Colonic mucosa (tissue), 4 donors: ENCODE data around the gene TRIM7. TPM values are rescaled to one million over a fixed set of nuclear protein-coding genes. Genes with fewer than 3 reads are reported as not detected.

Experiments
- DNase-seq: peaks from one replicate; pipeline ENCODE4 v3.0.0-alpha.2; 2020
- H3K27ac ChIP-seq: fragments of 200-600 bp; one replicate; pipeline ENCODE4 v1.8.0; 2021
- H3K27me3 ChIP-seq: fragments of 200-600 bp; one replicate; pipeline ENCODE4 v1.8.0; 2021
- H3K36me3 ChIP-seq: fragments of 200-600 bp; one replicate; pipeline ENCODE4 v1.8.0; 2021
- H3K4me1 ChIP-seq: fragments of 200-600 bp; one replicate; pipeline ENCODE4 v1.8.0; 2021; ENCODE audit warnings: mild to moderate bottlenecking
- H3K4me3 ChIP-seq: fragments of 200-600 bp; one replicate; pipeline ENCODE4 v1.8.0; 2021
- H3K9ac ChIP-seq, 2 donors: one replicate each; pipeline ENCODE4 v1.7.0; 2013; ENCODE audit warnings: control low read depth in 2 of 2, low read depth in 2 of 2, low read length in 2 of 2
- H3K9me3 ChIP-seq: fragments of 200-600 bp; one replicate; pipeline ENCODE4 v1.8.0; 2021
- intact Hi-C: fragments of 100-400 bp; cut with DNase I; formaldehyde crosslinking; loops from one replicate; pipeline ENCODE4 v1.14.1; 2022
- total RNA-seq, 2 donors: library from RNA; stranded (reverse); fragmentation: NEBNext Ultra II Directional in 1 of 2; extraction: Animal tissue kit (Norgen Biotek cat#: 25700) in 1 of 2; gene quantifications; one replicate each; pipeline ENCODE4 v1.2.1, GENCODE V29; 2021
- TF ChIP-seq, protein P1 (sequence below): fragments of 200-600 bp; IDR thresholded peaks from one replicate; pipeline ENCODE4 v1.8.0; 2022; ENCODE audit warnings: antibody characterized with exemption, mild to moderate bottlenecking
- donor health status: healthy.
- donor health status: DM: no; HTN: no; CAD: no.
- donor health status: DM: no; HTN: no; CAD: no.

Gene TRIM7
- total RNA-seq, 2 donors from 2014 or later: 6.8 to 8.7 TPM

DNA sequence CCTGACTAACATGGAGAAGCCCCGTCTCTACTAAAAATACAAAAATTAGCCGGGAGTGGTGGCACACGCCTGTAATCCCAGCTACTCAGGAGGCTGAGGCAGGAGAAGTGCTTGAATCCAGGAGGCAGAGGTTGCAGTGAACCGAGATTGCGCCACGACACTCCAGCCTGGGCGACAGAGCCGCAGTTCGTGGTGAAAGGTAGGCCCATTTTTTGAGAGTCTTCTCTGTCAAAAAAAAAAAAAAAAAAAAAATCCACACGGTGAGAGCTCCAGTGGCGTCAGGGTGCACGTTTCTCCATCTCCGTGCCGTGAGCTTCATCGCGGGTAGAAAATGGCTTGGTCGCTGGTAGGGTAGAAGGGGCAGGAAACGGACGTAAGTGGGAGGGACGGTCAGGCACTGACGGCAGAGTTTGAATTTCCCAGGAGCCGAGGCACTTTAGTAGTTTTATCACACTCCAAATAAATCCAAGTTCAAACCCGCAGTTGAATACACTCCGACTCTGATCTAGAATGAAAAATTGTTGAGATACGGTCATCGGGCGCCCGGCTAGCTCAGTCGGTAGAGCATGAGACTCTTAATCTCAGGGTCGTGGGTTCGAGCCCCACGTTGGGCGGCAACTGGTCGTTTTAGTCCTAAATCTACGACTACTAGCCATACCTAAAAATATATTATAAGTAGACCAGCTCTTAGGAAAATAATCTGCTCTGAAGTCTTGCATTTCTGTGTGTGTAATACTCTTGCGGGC is 2.4 kb upstream of the TRIM7 start:
- Histone ChIP-seq H3K36me3 (no peaks in the 10 kb centered on the region), H3K27me3 (no peaks in the 10 kb centered on the region), H3K9me3 (no peaks in the 10 kb centered on the region), H3K27ac (peak overlapping the region; percentile 62), H3K4me3 (peak overlapping the region; percentile 40), H3K4me1 (peaks cover 5% of the 10 kb centered on the region), H3K9ac (peak overlapping the region in 1 of 2 donors; percentile 63)
- DNase-seq: peak; percentile 93
- TF ChIP-seq, protein P1, sequence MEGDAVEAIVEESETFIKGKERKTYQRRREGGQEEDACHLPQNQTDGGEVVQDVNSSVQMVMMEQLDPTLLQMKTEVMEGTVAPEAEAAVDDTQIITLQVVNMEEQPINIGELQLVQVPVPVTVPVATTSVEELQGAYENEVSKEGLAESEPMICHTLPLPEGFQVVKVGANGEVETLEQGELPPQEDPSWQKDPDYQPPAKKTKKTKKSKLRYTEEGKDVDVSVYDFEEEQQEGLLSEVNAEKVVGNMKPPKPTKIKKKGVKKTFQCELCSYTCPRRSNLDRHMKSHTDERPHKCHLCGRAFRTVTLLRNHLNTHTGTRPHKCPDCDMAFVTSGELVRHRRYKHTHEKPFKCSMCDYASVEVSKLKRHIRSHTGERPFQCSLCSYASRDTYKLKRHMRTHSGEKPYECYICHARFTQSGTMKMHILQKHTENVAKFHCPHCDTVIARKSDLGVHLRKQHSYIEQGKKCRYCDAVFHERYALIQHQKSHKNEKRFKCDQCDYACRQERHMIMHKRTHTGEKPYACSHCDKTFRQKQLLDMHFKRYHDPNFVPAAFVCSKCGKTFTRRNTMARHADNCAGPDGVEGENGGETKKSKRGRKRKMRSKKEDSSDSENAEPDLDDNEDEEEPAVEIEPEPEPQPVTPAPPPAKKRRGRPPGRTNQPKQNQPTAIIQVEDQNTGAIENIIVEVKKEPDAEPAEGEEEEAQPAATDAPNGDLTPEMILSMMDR: no peak
- intact Hi-C loops: no loop called here

DNA sequence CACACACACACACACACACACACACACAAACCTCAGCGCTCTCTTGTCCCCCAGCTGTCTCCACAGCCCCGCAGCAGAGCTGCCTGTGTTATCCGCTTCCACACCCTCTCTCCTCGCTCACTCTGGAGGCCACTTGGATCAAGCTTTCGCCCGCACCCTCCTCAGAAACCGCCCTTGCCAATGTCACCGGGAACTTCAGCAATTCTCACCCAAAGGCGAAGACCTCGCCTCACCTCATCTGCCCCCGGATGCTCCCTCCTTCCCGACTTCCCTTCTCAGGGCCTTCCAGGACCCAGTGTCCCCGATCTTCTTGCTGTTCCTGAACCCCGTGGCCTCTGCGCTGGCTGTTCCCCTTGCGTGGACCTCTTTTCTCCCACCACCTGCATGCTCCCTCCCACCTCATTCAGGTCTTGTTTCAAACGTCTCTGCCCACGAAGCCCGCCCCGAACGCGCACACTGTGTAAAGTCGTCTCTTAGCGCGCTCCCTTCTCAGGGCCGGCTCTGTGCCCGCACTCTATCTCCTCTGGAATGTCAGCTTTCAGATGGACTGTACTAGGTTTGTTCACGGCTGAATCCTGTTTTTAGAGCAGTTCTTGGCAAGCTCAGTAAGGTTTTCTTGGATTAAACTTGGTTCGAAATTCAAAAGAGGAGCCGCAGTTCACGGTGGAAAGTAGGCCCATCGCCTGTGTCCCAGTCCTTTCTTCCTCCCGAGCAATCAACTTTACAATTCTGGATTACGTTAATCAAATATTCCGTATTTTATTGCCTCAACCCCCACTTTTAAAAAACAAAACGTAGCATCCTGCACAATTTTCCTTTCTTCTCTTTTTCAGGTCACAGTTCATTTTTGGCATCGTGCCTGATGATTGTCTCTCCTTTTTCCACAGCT is 1.0 kb upstream of the TRIM7 start:
- peak overlapping the region; percentile 47 for H3K4me3 ChIP-seq
- DNase-seq: peak; percentile 50
- H3K9me3 ChIP-seq: no peaks in the 10 kb centered on the region
- H3K27me3 ChIP-seq: no peaks in the 10 kb centered on the region
- H3K9ac ChIP-seq: peak overlapping the region; percentile 56 to 63
- intact Hi-C loops: no loop called here
- no peaks in the 10 kb centered on the region for H3K36me3 ChIP-seq
- TF ChIP-seq, protein P1: no peak
- no peak overlapping the region for H3K27ac ChIP-seq
- peaks cover 5% of the 10 kb centered on the region for H3K4me1 ChIP-seq

DNA sequence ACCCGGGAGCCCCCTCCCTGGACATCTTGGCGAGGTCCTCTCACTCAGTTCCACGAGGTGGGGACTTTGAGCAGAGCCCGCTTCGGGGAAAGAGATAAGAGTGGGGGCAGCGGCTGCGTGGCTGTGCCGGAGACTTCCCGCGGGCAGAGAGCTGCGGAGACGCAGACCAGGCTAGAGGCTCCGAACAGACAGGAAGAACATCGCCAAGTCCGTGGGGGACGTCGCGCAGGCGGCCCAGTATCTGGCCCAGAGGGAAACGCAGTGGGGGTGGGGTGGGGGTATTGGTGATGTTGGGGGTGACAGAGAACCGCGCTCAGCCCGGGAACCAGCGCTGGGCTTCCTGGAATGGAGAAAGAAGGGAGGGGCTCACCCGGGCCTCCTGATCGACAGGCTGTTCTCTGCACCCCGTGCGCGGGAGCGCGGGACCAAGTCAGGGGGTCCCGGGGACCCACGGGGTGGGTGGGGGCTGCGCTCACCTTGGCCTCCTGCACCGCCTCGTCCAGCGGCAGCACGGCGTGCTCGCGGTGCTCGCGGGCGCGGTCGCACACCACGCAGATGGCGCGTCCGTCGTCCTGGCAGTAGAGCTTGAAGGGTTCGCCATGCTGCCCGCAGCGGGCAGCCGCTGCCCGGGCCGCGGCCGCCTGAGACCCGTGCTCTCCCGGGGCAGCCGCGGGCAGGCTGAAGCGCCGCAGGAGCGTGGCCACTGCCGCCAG is 727 bp downstream of the TRIM7 start:
- peak overlapping the region; percentile 19 to 30 for H3K9ac ChIP-seq
- H3K4me3 ChIP-seq: peak overlapping the region; percentile 47
- H3K27ac ChIP-seq: no peak overlapping the region
- no peaks in the 10 kb centered on the region for H3K36me3 ChIP-seq
- peak; percentile 53 for DNase-seq
- TF ChIP-seq, protein P1: no peak
- no peaks in the 10 kb centered on the region for H3K9me3 ChIP-seq
- H3K27me3 ChIP-seq: no peaks in the 10 kb centered on the region
- peaks cover 5% of the 10 kb centered on the region for H3K4me1 ChIP-seq
- intact Hi-C loops: no loop called here

DNA sequence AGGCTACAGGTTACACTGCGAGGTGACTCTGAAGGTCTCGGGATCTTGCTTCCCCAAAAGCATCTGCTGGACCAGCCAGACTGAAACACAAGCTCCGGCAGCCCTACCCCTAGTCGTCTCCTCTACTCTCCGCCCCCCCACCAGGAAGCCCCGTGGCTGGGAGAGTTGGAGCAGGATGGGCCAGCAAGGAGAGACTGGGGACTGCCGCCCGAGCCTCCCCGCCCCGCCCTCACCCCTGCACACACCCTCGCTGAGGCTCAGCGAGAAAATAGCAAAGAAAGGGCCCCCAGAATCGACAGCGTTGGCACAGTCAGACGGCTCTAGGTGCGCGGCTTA is 1.3 kb downstream of the TRIM7 start:
- intact Hi-C loops: no loop called here
- Histone ChIP-seq H3K27ac (no peak overlapping the region), H3K27me3 (no peaks in the 10 kb centered on the region), H3K9ac (peak overlapping the region; percentile 19 to 30), H3K36me3 (no peaks in the 10 kb centered on the region), H3K4me3 (peak overlapping the region; percentile 47), H3K9me3 (no peaks in the 10 kb centered on the region), H3K4me1 (peaks cover 5% of the 10 kb centered on the region)
- TF ChIP-seq, protein P1: no peak
- DNase-seq: peak; percentile 41

DNA sequence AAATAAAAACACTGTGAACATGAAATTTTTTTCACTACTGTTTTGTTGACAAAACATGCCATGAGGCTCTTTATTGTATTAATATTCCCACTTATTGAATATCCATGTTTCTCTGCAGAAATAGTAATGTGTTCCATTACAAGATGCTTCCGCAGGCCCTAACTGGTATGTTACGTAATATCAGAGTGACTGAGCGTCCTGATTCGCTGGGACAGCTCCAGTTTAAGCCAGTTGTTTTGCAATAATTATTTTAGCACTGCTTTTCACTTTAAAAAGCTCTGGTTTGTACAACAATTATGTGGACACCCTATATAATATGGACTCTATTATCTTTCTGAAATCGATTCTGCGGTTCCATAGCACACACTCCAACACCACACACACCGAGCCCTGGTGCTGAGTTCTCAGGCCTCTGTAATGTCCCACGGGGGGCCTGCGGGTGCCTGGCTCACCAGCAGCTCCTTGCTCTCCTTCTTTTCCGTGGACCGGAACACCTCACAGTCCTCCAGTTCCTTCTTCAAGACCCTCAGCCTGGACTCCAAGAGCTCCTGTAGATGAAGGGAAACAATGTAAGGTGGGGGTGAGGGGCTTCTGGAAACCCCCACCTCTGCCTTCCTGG is 1.8 kb downstream of the TRIM7 start:
- Histone ChIP-seq H3K9ac (no peak overlapping the region), H3K36me3 (no peaks in the 10 kb centered on the region), H3K4me1 (peaks cover 5% of the 10 kb centered on the region), H3K9me3 (no peaks in the 10 kb centered on the region), H3K27me3 (no peaks in the 10 kb centered on the region), H3K27ac (no peak overlapping the region), H3K4me3 (peak overlapping the region; percentile 47)
- intact Hi-C loops: no loop called here
- TF ChIP-seq, protein P1: no peak
- no peak for DNase-seq
